MCF 10A (cell line): ENCODE results near the gene CALR3. TPM values are rescaled to one million over a fixed set of nuclear protein-coding genes. Genes with fewer than 3 reads are reported as not detected.

Experiments used
- BruUV-seq: library from RNA; stranded (reverse); fragments of 400-500 nt; replicated peaks from 2 replicates; lab custom pipeline; 2021; lab: Mats Ljungman, UMichigan
- CTCF ChIA-PET: fragments of 300-600 bp; sonication (Branson Sonifier 250); formaldehyde crosslinking; extraction: SDS; loops from one replicate; lab custom pipeline; 2021; ENCODE audit warnings: antibody characterized with exemption, inconsistent platforms; lab: Yijun Ruan, JAX
- POLR2A ChIA-PET: fragments of 300-600, 350-650 bp; sonication (Branson Sonifier 250); formaldehyde crosslinking; extraction: SDS; loops from one replicate; lab custom pipeline; 2020; ENCODE audit warnings: antibody characterized with exemption, inconsistent platforms; lab: Yijun Ruan, JAX
- DNase-seq: peaks from one replicate; pipeline ENCODE4 v3.0.0-alpha.2; 2018; ENCODE audit not compliant: unreplicated experiment
- H3K27ac Mint-ChIP-seq: one replicate; pipeline ENCODE4 v1.8.0; 2022; ENCODE audit warnings: mild to moderate bottlenecking, low read depth, mixed read lengths; ENCODE audit not compliant: unreplicated experiment
- H3K27me3 Mint-ChIP-seq: one replicate; pipeline ENCODE4 v1.8.0; 2022; ENCODE audit warnings: mixed read lengths; ENCODE audit not compliant: insufficient read depth, unreplicated experiment
- H3K36me3 Mint-ChIP-seq: one replicate; pipeline ENCODE4 v1.8.0; 2022; ENCODE audit warnings: mild to moderate bottlenecking, moderate library complexity, mixed read lengths; ENCODE audit not compliant: insufficient read depth, unreplicated experiment
- H3K4me1 Mint-ChIP-seq: one replicate; pipeline ENCODE4 v1.8.0; 2022; ENCODE audit warnings: mixed read lengths; ENCODE audit not compliant: insufficient read depth, unreplicated experiment
- H3K4me3 Mint-ChIP-seq: one replicate; pipeline ENCODE4 v1.8.0; 2022; ENCODE audit warnings: mild to moderate bottlenecking, moderate library complexity, mixed read lengths; ENCODE audit not compliant: unreplicated experiment
- H3K9me3 Mint-ChIP-seq: one replicate; pipeline ENCODE4 v1.8.0; 2022; ENCODE audit warnings: mixed read lengths; ENCODE audit not compliant: unreplicated experiment
- intact Hi-C: fragments of 100-400 bp; cut with micrococcal nuclease; formaldehyde crosslinking; loops from 2 replicates; pipeline ENCODE4 v1.14.1; 2022
- total RNA-seq: library from RNA; stranded (reverse); gene quantifications from 2 replicates; pipeline ENCODE4 v1.2.3, GENCODE V29; 2022
- TF ChIP-seq, protein P1 (sequence below): fragments of 200-600 bp; IDR thresholded peaks from one replicate; pipeline ENCODE4 v1.8.0; 2022; ENCODE audit warnings: antibody characterized with exemption, mild to moderate bottlenecking; ENCODE audit not compliant: unreplicated experiment

Gene CALR3
- total RNA-seq, 1 experiment from 2014 or later, result not detected

DNA sequence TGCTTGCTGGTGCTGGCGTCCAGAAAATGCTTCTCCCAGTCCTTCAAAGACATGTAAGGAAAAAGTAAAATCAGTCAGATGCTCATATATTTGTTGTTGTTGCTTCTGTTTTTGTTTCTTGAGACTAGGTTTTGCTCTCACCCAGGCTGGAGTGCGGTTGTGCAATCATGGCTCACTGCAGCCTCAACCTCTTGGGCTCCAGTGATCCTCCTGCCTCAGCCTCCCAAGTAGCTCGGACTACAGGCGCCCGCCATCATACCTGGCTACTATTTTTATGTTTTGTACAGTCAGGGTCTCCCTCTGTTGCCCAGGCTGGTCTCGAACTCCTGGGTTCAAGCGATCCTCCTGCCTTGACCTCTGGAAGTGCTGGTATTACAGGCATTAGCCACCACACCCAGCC lies 13.2 kb downstream of the CALR3 start:
- no peaks in the 10 kb centered on the region for H3K36me3 Mint-ChIP-seq
- no peak overlapping the region for H3K4me3 Mint-ChIP-seq
- BruUV-seq, result no TSS peak
- no peaks in the 10 kb centered on the region for H3K9me3 Mint-ChIP-seq
- H3K27me3 Mint-ChIP-seq, result no peaks in the 10 kb centered on the region
- POLR2A ChIA-PET, result no interaction called here
- H3K27ac Mint-ChIP-seq, result no peak overlapping the region
- intact Hi-C loops, result no loop called here
- H3K4me1 Mint-ChIP-seq, result no peaks in the 10 kb centered on the region
- CTCF ChIA-PET, result interaction anchor here (0.6 kb wide), 2 partner anchors 432 to 853 kb away, joined by 3 to 4 read pairs; no protein-coding TSS in a partner anchor
- DNase-seq, result no peak
- TF ChIP-seq, protein P1, sequence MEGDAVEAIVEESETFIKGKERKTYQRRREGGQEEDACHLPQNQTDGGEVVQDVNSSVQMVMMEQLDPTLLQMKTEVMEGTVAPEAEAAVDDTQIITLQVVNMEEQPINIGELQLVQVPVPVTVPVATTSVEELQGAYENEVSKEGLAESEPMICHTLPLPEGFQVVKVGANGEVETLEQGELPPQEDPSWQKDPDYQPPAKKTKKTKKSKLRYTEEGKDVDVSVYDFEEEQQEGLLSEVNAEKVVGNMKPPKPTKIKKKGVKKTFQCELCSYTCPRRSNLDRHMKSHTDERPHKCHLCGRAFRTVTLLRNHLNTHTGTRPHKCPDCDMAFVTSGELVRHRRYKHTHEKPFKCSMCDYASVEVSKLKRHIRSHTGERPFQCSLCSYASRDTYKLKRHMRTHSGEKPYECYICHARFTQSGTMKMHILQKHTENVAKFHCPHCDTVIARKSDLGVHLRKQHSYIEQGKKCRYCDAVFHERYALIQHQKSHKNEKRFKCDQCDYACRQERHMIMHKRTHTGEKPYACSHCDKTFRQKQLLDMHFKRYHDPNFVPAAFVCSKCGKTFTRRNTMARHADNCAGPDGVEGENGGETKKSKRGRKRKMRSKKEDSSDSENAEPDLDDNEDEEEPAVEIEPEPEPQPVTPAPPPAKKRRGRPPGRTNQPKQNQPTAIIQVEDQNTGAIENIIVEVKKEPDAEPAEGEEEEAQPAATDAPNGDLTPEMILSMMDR, result no peak

DNA sequence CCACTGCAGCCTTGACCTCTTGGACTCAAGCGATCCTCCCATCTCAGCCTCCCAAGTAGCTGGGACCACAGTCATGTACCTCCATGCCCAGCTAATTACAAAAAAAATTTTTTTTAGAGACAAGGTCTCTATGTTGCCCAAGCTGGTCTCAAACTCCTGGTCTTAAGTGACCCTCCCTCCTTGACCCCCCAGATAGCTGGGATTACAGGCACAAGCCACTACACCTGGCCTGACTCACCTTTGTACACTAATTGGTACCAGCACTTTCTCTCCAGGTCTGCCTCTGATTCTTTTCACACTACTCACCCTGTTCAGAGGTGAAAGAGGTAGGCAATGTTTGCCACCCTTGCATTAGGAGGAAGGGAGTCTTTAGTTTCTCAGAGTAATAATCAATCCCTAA lies 18.7 kb downstream of the CALR3 start:
- CTCF ChIA-PET, result no interaction called here
- no peak for DNase-seq
- Mint-ChIP-seq H3K9me3 (no peaks in the 10 kb centered on the region), H3K36me3 (no peaks in the 10 kb centered on the region), H3K27ac (no peak overlapping the region), H3K27me3 (no peaks in the 10 kb centered on the region), H3K4me3 (no peak overlapping the region), H3K4me1 (no peaks in the 10 kb centered on the region)
- intact Hi-C loops, result no loop called here
- BruUV-seq, result no TSS peak
- POLR2A ChIA-PET, result no interaction called here
- TF ChIP-seq, protein P1, result no peak

DNA sequence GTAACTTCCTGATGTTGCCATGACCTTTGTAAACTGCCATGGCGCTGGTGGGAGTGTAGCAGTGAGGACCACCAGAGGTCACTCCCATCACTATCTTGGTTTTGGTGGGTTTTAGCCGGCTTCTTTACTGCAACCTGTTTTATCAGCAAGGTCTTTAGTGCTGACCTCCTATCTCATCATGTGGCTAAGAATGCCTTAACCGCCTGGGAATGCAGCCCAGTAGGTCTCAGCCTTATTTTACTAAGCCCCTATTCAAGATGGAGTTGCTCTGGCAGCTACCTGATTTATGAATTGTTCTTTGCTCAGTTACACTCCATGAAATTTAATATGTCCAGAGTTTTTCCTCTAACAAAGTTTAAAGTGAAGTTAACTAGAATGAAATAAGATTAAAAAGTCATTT lies 19.6 kb downstream of the CALR3 start:
- BruUV-seq, result no TSS peak
- TF ChIP-seq, protein P1, result no peak
- H3K36me3 Mint-ChIP-seq, result no peaks in the 10 kb centered on the region
- CTCF ChIA-PET, result no interaction called here
- no peaks in the 10 kb centered on the region for H3K9me3 Mint-ChIP-seq
- no peaks in the 10 kb centered on the region for H3K4me1 Mint-ChIP-seq
- intact Hi-C loops, result no loop called here
- no peak overlapping the region for H3K4me3 Mint-ChIP-seq
- POLR2A ChIA-PET, result interaction anchor here (0.7 kb wide), 1 partner anchor 1367 kb away, joined by 3 read pairs; no protein-coding TSS in a partner anchor
- no peak for DNase-seq
- H3K27me3 Mint-ChIP-seq, result no peaks in the 10 kb centered on the region
- no peak overlapping the region for H3K27ac Mint-ChIP-seq

DNA sequence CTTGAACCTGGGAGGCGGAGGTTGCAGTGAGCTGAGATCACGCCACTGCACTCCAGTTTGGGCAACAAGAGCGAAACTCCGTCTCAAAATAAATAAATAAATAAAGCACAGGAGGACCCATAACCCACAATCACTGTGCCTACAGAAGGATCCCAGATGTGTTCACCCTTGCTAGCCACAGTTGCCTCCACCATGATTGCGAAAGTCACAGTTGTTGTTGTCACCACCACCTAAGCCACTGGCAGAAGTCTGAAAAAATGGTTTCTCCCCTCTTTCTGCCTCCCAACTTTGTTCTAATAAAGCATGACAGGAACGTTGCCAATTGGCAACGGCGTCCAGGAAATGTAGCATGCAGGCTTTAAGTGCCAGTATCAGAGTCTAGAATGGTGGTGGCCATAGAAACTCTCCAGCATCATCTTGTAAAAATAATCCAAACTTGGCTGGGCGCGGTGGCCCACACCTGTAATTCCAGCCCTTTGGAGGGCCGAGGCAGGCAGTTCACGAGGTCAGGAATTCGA lies 22.0 kb downstream of the CALR3 start:
- no peak overlapping the region for H3K27ac Mint-ChIP-seq
- ChIA-PET CTCF (no interaction called here), POLR2A (interaction anchor here (1.2 kb wide), 1 partner anchor 68 kb away, joined by 3 read pairs; no protein-coding TSS in a partner anchor)
- no TSS peak for BruUV-seq
- no peaks in the 10 kb centered on the region for H3K27me3 Mint-ChIP-seq
- H3K4me1 Mint-ChIP-seq, result peaks cover 10% of the 10 kb centered on the region
- H3K4me3 Mint-ChIP-seq, result no peak overlapping the region
- intact Hi-C loops, result no loop called here
- no peak for DNase-seq
- TF ChIP-seq, protein P1, result no peak
- H3K9me3 Mint-ChIP-seq, result no peaks in the 10 kb centered on the region
- peaks cover 5% of the 10 kb centered on the region for H3K36me3 Mint-ChIP-seq
